GM10248 (cell line): ENCODE results near the gene PGAM5.
A peak's percentile ranks its signal among the peaks of the same experiment; 100 is the strongest.
"Not testable (repeated sequence)": the region's sequence is repeated elsewhere in the genome, so short reads cannot be mapped to it uniquely, and the experiment has no call there.

Experiments used
- CTCF ChIA-PET: fragments of 300-600 bp; sonication (Branson Sonifier 250); formaldehyde crosslinking; extraction: SDS; loops from one replicate; lab custom pipeline; 2021; ENCODE audit warnings: antibody characterized with exemption; lab: Yijun Ruan, JAX
- POLR2A ChIA-PET: fragments of 350-650 bp; sonication (Branson Sonifier 250); formaldehyde crosslinking; extraction: SDS; loops from one replicate; lab custom pipeline; 2020; ENCODE audit warnings: antibody characterized with exemption; lab: Yijun Ruan, JAX
- DNase-seq: peaks from one replicate; pipeline ENCODE4 v3.0.0; 2012; ENCODE audit errors: extremely low spot score
- TF ChIP-seq, protein P1 (sequence below): IDR thresholded peaks from 2 replicates; pipeline ENCODE4 v1.5.1; 2012; ENCODE audit warnings: mild to moderate bottlenecking, low read depth; ENCODE audit errors: extremely low read depth, missing control alignments, control extremely low read depth

Gene PGAM5

DNA sequence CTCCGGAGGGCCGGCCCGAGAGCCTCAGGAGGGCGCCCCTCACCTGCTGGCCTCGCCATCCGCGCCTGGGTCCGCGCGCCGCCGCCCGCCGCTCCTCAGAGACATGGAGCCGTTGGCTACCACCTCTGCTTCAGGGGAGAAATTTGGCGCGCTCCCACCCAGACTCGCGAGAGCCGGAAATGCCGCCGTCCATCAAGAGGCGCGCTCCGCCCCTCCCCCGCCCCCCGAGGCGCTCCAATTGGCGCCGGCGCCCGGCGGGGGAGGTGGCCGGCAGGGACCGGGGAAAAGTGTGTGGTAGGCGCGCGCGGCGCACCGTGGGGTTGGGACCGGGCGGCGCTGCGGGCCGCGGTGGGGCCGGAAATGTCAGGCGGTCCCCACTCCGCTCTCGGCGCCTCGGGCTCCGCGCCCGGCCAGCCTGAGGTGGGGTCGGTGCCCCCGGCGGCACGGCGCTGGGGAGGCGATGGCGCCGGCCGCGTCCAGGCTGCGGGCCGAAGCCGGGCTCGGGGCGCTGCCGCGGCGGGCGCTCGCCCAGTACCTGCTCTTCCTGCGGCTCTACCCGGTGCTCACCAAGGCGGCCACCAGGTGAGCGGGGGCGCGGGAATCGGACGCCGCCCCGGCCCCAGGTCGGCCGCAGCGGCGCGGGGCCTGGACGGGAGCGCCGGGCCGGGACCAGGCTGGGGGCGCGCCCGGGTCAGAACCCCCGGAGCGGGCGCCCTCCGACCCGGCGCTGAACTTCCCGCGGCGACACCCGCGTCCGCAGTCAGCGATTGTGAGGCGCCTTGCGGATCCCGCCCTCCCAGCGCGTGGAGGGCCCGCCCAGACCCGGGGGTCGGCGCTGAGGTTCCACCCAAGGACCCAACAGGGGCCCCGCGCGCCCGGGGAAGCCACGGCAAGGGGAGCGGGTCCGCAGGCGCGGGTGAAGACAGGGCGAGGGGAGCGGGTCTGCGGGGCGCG, 23.2 kb upstream of the PGAM5 start, which contains the start of the genes POLE and PXMP2:
POLE (minus strand) TSS at position 132 of the 954 bp plus-strand sequence; CDS start at position 105, 27 bp downstream.
PXMP2 (plus strand) TSS at position 377 of the 954 bp plus-strand sequence; CDS start at position 461, 84 bp downstream.
- ChIA-PET POLR2A (no interaction called here), CTCF (no interaction called here)
- peak; percentile 99 for DNase-seq
- TF ChIP-seq, protein P1, sequence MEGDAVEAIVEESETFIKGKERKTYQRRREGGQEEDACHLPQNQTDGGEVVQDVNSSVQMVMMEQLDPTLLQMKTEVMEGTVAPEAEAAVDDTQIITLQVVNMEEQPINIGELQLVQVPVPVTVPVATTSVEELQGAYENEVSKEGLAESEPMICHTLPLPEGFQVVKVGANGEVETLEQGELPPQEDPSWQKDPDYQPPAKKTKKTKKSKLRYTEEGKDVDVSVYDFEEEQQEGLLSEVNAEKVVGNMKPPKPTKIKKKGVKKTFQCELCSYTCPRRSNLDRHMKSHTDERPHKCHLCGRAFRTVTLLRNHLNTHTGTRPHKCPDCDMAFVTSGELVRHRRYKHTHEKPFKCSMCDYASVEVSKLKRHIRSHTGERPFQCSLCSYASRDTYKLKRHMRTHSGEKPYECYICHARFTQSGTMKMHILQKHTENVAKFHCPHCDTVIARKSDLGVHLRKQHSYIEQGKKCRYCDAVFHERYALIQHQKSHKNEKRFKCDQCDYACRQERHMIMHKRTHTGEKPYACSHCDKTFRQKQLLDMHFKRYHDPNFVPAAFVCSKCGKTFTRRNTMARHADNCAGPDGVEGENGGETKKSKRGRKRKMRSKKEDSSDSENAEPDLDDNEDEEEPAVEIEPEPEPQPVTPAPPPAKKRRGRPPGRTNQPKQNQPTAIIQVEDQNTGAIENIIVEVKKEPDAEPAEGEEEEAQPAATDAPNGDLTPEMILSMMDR = peak; percentile 38

DNA sequence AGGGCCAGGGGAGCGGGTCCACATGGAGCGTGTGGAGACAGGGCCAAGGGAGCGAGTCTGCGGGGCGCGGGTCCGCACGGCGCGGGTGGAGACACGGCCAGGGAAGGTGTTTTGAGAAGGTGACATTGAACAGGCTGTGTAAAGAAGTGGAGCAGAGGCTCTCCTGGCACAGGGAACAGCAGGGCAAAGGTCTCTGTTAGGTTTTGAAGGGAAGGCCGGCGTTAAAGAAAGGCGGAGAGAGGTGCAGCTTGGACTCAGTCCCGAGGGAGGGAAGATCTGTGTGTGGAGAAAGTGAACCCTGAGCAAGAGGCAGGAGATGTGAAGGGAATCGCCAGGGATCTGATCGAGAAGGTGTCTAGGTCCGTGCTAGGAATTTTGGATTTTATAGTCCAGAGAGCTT, 21.4 kb upstream of the PGAM5 start:
- CTCF ChIA-PET = no interaction called here
- POLR2A ChIA-PET = no interaction called here
- DNase-seq = no peak
- TF ChIP-seq, protein P1 = no peak

DNA sequence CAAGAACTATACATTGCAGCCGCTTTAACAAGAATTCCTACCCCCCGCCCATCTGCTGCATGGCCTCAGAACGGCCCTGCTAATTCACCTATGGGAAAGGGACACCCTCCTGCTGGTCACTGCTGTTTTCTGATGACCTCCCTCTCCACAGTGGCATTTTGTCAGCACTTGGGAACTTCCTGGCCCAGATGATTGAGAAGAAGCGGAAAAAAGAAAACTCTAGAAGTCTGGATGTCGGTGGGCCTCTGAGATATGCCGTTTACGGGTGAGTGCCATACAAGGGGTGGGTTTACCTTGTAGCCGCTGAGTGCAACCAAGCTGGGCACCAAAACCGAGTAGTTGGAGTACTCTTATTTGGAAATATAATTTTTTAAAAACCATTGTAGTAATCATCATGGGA, 20.5 kb upstream of the PGAM5 start:
- TF ChIP-seq, protein P1 = no peak
- ChIA-PET CTCF (no interaction called here), POLR2A (no interaction called here)
- DNase-seq = no peak

DNA sequence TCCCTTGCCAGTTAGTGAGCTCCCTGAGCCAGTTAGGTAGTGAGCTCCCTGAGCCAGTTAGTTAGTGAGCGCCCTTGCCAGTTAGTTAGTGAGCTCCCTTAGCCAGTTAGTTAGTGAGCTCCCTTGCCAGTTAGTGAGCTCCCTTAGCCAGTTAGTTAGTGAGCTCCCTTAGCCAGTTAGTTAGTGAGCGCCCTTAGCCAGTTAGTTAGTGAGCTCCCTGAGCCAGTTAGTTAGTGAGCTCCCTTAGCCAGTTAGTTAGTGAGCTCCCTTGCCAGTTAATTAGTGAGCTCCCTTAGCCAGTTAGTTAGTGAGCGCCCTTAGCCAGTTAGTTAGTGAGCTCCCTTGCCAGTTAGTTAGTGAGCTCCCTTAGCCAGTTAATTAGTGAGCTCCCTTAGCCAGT, 18.6 kb upstream of the PGAM5 start:
- POLR2A ChIA-PET, DNase-seq: not testable (repeated sequence)
- CTCF ChIA-PET = interaction anchor here (0.6 to 1.3 kb wide), 2 partner anchors 18 to 19 kb away, joined by 3 to 4 read pairs; partner anchors contain the start of gene PGAM5

DNA sequence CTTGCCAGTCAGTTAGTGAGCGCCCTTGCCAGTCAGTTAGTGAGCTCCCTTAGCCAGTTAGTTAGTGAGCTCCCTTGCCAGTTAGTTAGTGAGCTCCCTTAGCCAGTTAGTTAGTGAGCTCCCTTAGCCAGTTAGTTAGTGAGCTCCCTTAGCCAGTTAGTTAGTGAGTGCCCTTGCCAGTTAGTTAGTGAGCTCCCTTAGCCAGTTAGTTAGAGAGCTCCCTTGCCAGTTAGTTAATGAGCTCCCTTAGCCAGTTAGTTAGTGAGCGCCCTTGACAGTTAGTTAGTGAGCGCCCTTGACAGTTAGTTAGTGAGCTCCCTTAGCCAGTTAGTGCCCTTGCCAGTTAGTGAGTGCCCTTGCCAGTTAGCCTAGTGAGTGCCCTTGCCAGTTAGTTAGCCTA, 15.8 kb upstream of the PGAM5 start:
- POLR2A ChIA-PET = interaction anchor here (0.7 kb wide), 1 partner anchor 155 kb away, joined by 7 read pairs; no protein-coding TSS in a partner anchor
- CTCF ChIA-PET = not testable (repeated sequence)

DNA sequence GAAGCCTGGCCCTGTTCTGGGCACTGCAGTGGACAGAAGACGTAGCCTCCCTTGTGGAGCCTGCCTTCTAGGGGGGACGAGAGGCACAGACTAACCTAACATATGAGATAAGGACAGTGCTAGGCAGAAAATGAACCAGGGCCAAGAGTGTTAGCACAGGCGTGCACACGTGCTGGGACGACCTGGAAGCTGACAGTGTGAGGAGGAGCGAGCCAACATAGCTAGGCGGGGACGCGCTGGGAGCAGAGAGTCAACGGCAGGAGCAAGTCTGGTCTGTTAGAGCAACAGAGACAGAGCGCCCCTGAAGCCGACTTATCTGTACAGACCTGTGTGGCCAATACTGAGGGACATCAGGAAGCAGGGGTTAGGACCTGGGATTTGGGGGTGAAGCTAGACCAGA, 15.2 kb upstream of the PGAM5 start:
- CTCF ChIA-PET = no interaction called here
- TF ChIP-seq, protein P1 = no peak
- DNase-seq = no peak

More for the DNA sequence above, 15.8 kb upstream of the PGAM5 start:
- not testable (repeated sequence) for DNase-seq

DNA sequence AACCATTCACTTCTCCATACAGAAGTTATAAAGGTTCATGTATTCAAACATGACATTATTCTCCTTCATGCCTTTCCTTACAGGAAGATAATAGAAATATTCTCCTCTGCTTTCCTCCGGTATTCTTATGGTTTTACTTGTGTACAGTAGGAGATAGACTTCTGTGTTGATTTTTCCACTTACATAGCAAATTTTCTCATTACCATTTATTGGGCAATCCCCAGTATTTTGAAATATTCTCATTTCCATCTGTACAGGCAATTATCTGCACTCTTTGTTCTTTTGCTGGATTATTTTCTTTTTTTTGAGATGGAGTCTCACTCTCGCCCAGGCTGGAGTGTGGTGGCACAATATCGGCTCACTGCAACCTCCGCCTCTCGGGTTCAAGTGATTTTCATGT, 12.3 kb upstream of the PGAM5 start:
- POLR2A ChIA-PET = no interaction called here
- CTCF ChIA-PET = no interaction called here
- no peak for DNase-seq
- TF ChIP-seq, protein P1 = no peak

More for the DNA sequence above, 15.2 kb upstream of the PGAM5 start:
- POLR2A ChIA-PET = interaction anchor here (0.5 kb wide), 2 partner anchors 15 to 78 kb away, joined by 4 to 5 read pairs; no protein-coding TSS in a partner anchor
